ENCODE results near the gene ERG28. TPM values are rescaled to one million over a fixed set of nuclear protein-coding genes. Genes with fewer than 3 reads are reported as not detected.

ERG28 gene
- total RNA-seq, 1 donor from 2014 or later: 5.3 TPM

GRCh38 chr14:75658957-75659356 is 1.7 kb downstream of the ERG28 start:
- no peak for DNase-seq

- DNase-seq: no peak
These were observed 3.3 kb downstream of the ERG28 start for GRCh38 chr14:75657331-75657730.

- no peak for DNase-seq
These were observed 5.4 kb downstream of the ERG28 start for GRCh38 chr14:75655235-75655634.

GRCh38 chr14:75654127-75654732 is 6.4 kb downstream of the ERG28 start:
- DNase-seq: peak; percentile 24

GRCh38 chr14:75653563-75653962 is 7.1 kb downstream of the ERG28 start:
- DNase-seq: no peak

- DNase-seq: no peak
These were observed 10.2 kb downstream of the ERG28 start for GRCh38 chr14:75650253-75651058.

- no peak for DNase-seq
These were observed 10.9 kb downstream of the ERG28 start for GRCh38 chr14:75649773-75650172.

GRCh38 chr14:75649337-75649736 is 11.3 kb downstream of the ERG28 start:
- no peak for DNase-seq

- no peak for DNase-seq
These were observed 12.4 kb downstream of the ERG28 start for GRCh38 chr14:75648066-75648838.

- DNase-seq: no peak
These were observed 13.0 kb downstream of the ERG28 start for GRCh38 chr14:75647640-75648039.

- DNase-seq: no peak
These were observed 13.9 kb downstream of the ERG28 start for GRCh38 chr14:75646762-75647161.

- no peak for DNase-seq
These were observed 15.6 kb downstream of the ERG28 start for GRCh38 chr14:75645056-75645455.

- DNase-seq: no peak
These were observed 16.7 kb downstream of the ERG28 start for GRCh38 chr14:75643985-75644384.

- no peak for DNase-seq
These were observed 19.8 kb downstream of the ERG28 start for GRCh38 chr14:75640876-75641275.

- DNase-seq: no peak
These were observed 24.5 kb downstream of the ERG28 start for GRCh38 chr14:75636100-75636692.

GRCh38 chr14:75634848-75635247 is 25.8 kb downstream of the ERG28 start:
- no peak for DNase-seq

- no peak for DNase-seq
These were observed 29.2 kb downstream of the ERG28 start for GRCh38 chr14:75631453-75631831.

- no peak for DNase-seq
These were observed 29.8 kb downstream of the ERG28 start for GRCh38 chr14:75630695-75631452.

GRCh38 chr14:75628816-75629215 is 31.9 kb downstream of the ERG28 start:
- no peak for DNase-seq

GRCh38 chr14:75627406-75627805 is 33.3 kb downstream of the ERG28 start:
- DNase-seq: no peak

GRCh38 chr14:75626863-75627262 is 33.8 kb downstream of the ERG28 start:
- DNase-seq: no peak

- no peak for DNase-seq
These were observed 34.3 kb downstream of the ERG28 start for GRCh38 chr14:75626396-75626795.
